ENCODE data around the gene TSSC4.

Gene TSSC4

DNA sequence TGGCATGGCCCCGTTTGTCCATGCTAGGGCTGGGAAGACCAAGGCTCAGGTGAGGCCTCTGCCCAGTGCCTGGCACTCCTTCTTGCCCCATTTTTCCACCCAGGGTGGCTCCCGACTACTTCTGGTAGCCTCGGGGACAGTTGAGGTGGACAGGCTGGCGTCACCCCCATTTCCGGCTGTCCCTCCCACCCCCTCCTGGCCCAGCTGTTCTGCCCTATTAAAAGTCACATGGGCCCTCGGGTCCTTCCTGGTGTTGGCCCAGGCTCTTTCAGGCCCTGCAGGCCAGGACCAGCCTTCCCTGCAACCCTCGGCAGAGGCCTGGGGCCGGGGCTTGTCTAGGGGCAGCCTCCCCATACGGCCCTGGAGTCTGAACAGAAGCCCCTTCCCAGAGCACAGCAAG, 14.0 kb upstream of the TSSC4 start:
- DNase-seq (ENCODE audit: low read depth): no peak

DNA sequence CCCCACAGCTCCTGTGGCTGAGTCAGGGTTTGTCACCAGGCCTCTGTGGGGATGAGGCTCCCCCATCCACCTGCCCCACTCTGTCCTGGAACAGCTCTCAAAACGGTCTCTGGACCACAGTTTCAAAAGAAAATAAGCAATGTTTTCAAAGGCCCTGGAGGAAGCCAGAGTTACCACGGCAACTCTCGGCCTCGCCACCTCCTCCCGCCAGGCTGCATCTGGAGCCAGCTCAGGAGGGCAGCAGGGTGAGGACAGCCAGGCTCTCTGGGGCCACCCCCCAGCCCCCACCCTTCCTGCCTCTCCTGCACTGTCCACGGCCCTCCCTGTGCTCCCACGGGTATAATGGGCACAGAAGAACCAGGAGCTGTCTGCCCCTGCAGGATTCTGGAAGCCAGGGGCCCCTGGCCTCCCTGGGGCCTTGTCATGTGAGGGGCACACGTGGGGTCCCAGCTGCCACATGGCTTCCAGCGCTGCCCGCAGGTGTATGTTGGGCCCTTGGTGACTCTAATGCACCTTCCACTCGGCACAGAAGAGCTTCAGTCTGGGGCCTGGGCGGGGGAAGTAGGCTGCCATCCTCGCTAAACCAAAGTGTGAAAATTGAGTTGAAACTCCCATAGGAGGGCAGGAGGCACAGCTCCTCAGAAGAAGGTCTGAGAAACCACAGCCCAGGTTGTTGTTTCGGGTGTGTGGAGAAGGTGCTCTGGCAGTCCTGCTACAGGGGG, 13.1 kb upstream of the TSSC4 start:
- no peak for DNase-seq (ENCODE audit: low read depth)

DNA sequence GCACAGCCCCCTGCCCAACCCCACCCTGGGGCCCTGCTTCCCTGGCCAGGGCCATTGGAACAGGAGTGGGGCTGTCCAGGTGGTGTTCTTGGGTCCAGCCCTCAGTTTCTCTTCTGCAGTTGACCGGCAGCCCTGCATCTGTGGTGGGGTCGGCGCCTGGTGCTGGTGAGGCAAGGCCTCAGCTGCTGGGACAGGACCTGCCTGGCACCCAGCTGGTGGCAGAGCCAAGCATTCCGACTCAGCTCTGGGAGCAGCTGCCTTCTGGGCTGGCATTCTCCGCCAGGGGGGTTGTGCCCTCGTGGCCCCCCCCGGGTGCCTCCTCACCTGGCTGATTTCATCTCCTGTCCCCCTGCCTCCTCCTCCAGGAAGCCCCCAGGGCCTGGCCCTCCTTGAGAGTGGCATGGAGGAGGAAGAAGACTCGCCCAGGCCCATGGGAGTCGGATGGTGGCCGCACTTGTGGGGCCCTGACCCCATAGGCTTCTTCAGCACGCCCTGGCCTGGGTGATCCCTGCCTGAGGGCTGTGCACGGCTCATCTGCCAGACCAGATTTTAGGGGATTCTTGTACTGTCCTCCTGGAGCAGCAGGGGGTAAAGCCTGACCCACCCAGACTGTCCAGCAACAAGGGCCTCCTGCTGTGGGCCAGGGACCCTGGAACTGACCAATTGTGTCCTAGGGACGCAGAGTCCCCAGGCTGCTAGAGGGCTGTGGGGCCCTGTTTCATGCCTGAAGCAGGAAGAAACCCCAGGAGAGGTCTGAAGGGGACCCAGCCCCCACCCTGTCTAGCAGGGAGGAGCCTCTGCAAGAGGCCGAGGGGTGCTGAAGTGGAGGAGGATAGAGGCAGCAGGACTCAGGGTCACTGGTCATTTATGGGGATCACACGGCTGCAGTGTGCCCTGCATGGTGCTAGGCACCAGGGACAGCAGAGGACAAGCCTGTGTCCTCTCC, 11.8 kb upstream of the TSSC4 start:
- DNase-seq (ENCODE audit: low read depth): no peak

DNA sequence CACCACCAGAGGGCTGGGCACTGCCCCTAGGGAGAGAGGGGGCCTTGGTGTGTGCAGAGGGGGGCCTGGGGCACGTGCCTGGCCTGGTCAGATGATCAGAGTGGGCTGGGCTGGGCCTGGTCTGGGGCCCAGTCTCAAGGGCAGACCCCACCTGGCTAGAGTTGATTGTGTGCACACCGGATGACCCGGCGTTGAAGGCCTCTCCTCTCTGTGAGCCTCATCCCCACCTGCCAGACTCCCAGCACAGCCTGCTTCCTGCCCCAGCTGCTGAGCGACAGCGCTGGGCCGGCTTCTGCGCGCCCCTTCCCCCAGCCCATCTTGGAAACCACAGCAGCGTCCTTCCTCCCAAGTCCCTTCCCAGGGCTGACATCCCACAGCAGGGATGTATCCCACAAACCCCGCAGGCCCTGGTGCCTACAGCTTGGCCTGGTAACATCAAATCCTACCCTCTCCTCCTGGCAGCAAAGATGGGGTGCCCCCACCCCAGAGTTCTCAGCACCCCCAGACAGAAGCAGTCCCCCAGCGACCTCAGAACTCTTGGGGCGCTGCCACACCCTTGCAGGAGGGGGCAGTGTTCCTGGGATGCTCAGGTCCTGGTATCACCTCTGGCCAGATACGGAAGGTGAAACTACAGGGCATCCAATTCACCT, 11.0 kb upstream of the TSSC4 start:
- no peak for DNase-seq (ENCODE audit: low read depth)

DNA sequence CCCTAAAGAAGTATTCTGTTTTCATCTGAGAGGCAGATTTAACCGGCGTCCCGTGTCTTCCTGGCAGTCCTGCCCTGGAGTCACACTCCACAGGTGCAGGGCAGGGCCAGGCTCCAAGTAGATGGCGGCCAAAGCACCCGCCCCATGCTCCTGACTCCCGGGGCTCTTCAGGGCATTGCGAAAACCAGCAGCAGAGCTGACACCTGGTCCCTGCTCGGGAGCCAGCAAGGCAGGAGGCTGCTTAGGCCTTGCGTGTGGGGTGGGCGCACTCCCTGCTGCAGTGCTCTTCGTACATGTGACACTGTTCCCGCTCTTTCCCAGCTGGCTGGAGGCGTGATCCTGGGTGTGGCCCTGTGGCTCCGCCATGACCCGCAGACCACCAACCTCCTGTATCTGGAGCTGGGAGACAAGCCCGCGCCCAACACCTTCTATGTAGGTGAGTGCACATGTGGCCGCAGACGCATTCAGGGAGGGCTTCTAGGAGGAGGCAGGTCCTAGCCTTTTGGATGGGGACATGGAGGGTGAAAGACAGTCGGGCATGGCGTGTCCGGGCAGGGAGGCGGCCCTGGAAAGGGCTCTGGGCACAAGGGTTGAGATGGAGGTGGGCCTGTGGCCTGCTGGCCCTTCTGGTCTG, 10.3 kb upstream of the TSSC4 start:
- no peak for DNase-seq (ENCODE audit: low read depth)

DNA sequence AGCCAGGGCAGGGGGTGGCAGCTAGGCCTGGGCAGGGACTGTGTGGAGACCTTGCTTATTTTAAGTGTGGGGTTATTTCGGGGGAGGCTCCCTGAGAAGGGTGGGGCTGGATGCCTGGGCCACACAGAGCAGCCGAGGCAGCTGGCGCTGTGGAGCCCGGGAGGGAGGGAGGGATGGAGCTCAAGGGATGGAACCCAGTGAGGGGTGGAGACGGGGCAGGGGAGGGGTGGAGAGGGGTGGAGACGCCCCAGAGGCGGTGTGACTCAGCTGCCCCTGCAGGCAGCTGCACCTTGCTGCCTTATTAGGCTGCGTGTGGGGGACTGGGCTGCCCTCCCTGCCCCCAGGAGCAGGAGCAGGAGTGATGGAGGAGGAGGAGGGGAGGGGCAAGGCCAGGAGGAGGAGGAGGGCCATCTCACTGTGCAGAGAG, 9.8 kb upstream of the TSSC4 start:
- no peak for DNase-seq (ENCODE audit: low read depth)

DNA sequence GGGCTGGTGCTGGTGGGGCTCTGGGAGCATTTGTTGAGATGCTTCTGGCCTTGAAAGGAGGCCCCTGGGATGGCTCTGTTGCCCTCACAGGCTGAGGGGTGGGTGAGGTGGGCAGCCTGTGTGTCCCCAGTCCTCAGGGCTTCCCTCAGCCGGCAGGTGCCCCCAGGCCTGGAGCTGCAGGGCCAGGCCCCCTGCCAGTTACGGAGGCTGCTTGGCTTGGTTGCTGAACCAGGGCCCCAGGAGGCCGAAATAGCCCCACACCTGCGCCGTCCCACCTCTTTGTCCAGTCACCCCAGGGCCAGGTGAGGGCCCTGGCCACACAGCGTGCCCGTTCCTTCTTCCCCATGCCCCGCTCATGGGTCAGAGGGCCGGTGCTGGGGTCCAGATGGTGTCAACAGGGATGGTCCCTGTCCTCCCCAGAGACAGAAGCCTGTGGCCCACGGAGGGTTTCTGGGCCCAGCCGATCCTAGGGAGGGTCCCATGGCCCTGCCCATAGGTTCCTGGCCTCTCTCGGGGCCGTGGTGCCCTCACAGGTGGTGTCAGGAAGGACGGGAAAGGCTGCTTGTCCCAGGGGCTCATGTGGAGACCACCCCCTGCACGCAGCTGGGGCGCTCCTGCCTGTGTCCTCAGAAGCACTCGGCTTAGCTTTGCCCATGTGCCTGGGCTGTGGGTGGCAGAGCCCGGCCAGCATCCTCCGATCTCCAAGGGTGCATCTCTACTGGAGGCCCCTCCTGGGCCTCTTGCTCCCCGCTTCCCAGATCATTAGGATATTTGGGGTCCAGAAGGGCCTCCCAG, 9.2 kb upstream of the TSSC4 start:
- DNase-seq (ENCODE audit: low read depth): no peak

DNA sequence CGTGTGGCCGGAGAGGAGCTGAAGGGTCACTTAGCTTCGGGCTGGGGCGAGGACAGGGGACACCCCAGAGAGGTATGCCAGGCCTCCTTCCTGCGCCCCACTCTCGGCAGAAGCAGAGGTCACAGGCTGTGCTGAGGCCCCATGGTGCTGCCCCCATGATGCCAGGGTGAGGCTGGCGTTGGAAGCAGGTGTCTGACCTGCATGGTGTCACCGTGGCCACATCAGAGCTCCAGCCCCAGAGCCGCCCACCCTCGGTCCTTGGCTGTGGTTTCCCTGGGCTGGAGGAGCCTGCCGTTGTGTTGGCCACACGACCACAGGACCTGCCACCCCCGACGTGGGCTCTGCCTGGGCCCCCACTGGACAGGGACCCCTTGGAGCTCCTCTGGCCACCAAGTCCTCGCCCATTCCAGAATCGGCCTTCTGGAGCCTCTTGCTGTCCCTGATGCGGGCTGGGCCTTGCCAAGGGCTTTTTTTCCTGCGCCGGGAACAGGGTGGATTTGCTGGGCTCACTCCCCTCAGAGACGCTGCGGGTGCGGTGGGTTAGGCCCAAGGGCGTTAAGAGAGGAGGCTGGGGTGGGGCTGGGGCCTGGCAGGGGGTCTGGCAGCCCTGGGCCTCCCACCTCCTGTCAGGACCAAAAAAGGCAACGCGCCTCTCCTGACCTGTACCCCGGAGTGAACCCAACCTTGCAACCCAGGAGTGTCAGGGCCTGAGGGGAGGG, 8.2 kb upstream of the TSSC4 start:
- no peak for DNase-seq (ENCODE audit: low read depth)

DNA sequence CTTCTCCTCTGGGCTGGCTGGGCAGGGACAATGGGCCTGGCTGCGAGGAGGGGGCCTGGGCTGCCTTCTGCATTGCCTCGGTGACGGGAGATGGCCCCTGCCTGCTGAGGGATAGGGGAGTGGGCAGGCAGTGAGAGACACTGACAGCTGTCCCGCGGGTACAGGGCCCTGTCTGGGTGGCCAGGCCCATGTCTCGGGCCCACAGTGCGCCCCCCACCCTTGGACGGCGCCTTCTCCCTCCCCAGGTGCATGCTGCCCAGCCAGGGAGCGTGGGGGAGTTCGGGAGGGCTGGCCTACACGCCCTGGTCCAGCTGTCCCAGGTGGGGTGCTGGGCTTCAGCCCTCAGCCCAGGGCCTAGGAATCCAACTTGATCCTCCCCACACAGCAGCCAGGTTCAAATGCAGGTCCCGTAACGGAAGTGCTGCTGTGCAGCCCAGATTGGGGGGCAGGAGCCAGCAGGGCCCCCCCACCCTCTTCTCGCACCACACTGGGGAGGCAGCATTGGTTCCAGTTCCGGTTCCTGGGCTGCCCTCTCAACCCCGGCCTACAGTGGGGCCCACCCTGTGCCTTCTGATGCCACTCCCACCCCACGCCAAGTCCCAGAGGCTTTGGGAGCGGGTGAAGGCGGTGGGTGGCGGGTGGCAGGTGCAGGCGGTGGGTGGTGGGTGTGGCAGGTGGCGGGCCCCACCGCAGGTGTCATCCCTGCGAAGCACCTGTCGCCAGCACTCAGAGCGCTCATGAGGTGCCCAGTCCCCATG, 7.3 kb upstream of the TSSC4 start:
- DNase-seq (ENCODE audit: low read depth): no peak

DNA sequence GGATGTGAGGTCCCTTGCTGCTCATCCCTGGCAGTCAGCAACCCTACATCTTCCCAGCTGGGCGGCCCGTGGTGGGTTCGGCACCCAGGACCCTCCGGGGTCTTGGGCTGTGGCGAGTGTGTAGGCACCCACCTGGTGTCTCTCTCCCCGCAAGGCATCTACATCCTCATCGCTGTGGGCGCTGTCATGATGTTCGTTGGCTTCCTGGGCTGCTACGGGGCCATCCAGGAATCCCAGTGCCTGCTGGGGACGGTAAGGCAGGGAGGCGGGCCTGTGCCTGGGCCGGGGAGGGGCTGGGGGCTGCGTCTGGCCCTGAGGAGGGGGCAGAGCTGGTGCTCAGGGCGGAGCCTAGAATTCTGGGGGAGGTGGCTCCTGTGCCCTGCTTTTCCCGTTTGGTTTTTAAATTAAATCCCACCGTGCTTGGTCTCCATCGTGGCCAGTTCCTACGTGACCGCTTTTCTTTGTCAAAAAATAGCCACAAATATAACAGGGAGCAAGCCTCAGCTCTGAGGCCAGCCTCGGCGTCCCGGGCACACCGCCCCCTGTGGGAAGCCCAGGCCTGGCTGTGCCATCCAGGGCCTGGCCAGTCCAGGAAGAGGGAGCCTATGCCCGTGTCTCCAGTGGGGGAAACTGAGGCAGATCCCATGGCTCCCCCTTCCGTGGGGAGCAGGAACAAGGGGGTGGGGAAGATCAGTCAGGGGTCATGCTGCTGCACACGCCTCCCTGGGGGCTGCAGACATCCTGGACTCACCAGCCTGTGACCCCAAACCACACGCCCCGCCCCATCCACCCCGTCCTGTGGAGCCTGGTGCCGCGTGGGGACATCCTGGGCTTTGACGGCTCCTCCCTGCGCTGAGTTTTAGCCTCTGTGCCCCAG, 6.4 kb upstream of the TSSC4 start:
- DNase-seq (ENCODE audit: low read depth): no peak

DNA sequence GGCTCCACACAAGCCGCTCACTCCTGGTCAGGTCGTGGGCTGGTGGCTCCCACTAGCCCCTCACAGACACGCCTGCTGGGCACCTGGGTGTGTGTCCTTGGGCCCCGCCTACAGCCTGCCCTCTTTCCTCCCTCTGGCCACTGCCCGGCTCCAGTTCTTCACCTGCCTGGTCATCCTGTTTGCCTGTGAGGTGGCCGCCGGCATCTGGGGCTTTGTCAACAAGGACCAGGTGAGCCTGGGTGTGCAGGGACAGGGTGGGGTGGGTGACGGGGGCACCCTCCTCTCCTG, 5.8 kb upstream of the TSSC4 start:
- DNase-seq (ENCODE audit: low read depth): no peak

DNA sequence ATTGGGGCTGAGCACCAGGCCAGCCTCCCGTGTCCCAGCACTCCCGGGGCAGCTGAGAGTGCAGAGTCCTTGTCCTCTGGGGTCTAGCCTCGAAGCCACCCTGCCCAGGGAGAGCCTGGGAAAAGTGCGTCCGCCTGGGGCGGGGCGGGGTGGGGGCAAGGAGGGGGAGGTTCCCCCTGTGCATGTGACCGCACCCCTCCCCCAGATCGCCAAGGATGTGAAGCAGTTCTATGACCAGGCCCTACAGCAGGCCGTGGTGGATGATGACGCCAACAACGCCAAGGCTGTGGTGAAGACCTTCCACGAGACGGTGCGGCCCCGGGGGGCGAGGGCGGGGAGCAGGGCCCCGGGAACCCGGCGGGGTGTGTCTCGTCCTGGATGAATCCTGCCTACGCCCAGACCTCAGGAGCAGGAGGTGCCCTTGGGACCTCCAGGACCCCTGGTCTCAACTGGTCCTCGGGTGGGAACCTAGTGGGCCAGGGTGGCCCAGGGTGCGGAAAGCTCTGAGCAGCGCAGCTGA, 5.3 kb upstream of the TSSC4 start:
- no peak for DNase-seq (ENCODE audit: low read depth)

DNA sequence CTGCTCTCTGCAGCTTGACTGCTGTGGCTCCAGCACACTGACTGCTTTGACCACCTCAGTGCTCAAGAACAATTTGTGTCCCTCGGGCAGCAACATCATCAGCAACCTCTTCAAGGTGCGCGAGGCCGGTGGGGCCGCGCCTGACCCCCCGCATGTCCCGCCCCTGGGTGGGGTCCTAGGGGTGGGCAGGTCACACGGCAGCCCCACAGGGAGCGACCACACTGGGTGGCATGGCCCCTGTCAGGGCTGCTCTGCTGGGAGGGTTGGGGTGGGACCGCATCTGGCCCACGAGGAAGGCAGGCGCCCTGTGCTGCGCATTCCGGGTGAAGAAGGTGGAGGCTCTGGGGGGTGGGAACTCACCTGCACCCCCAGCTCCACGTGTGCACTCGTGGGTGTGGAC, 4.7 kb upstream of the TSSC4 start:
- DNase-seq (ENCODE audit: low read depth): no peak

DNA sequence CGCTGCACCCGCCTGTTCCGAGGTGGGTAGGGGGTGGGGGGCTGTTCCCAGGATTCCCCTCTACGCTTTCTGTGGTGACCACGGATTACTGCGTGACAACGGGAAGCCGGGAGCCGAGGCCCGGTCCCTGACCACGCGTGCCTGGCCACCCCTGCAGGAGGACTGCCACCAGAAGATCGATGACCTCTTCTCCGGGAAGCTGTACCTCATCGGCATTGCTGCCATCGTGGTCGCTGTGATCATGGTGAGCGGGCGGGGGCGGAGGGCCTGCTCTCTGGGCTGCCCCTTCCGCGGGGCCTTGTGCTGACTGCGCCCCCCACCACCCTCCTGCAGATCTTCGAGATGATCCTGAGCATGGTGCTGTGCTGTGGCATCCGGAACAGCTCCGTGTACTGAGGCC, 4.1 kb upstream of the TSSC4 start:
- DNase-seq (ENCODE audit: low read depth): no peak

DNA sequence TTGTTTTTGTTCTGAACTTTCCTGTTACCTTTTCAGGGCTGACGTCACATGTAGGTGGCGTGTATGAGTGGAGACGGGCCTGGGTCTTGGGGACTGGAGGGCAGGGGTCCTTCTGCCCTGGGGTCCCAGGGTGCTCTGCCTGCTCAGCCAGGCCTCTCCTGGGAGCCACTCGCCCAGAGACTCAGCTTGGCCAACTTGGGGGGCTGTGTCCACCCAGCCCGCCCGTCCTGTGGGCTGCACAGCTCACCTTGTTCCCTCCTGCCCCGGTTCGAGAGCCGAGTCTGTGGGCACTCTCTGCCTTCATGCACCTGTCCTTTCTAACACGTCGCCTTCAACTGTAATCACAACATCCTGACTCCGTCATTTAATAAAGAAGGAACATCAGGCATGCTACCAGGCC, 3.5 kb upstream of the TSSC4 start:
- no peak for DNase-seq (ENCODE audit: low read depth)

DNA sequence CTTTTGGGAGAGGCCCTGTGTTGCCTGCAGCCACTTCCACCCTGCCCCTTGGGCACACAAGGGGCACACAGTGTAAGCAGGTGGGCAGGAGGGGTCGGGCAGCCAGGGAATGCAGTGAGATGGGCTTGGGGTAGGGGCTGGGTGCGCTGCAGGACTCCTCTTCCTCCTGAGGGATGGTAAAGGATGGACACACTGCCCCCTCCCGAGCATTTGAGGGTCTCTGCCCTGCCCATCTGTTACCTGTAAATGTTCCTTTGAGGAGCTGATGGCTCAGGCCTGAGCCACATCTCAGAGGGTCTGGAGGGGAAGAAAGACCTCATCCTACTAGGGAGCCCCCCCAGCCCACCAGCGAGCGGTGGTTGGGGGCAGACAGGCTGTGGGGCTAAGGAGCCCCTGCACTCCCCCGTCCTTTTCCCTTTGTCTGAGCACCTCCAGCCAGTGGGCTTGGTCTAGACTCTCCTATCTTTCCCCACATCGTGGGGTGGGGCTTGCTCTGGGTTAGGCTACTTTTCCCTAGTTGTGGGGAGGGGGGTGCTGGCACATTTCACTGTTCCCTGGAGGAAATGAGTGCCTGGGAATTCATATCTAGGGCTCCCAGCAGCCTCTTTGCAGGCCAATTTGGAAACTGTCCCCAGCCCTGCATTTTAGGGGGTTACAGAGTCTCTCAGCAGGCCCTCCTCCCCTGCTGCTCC, 1.7 kb upstream of the TSSC4 start:
- DNase-seq (ENCODE audit: low read depth): no peak

DNA sequence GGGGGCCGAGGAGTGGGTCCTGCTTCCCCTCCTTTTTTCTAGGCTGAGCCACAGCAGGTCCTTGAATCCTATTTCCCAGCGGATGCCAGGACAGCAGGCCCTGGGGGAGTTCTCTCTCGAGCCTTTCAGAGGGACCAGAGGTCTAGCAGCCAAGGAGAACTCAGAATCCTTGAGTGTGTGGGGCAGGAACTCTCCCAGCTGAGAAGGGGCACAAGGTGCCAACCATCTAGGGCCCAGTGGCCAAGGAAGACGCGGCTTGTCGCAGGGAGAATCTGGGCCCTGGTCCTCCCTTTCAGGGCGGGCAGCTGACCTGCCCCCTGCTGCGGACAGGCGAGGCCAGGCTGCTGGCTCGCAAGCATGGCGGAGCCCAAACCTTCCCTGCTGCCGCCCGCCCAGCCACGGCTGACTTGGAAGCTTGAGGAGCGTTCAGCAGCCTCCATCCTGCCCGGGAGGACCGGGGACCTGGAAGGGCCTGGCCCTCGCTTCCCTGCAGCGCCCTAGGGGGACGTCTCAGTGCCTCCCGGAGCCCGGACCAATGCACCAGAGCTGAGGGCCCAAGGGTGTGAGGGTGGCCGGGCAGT, 972 bp upstream of the TSSC4 start:
- no peak for DNase-seq (ENCODE audit: low read depth)

DNA sequence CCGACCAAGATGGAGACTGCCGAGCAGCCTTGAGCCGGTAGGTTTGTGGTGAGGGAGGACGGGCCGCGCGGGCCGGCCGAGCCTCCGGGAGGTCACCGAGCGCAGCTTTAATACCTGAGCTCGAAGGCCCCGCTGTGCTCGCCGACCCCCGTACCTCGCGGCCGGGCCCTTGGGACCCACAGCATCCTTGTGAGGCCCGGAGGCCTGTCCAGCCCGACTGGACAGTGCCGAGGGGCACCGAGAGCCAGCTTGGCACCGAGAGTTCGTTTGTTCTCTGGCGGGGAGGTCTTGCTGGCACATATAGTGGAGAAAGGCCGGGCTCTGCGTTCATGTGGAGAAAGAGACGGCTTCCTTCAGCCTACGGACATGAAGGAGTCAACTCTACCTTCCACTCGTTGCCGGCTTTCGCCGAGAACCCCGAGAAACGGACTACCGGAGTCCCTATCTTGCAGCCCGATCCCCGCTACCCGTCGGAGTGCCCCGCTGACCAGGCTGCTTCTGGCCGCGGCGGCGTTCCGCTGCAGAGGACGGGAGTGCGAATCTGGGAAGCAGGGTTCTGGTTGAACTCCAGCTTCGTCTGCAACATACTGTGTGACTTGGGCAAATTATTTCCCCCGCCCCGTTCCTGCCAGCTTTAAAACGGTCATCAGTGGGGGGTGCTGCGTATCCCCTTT, 349 bp downstream of the TSSC4 start:
- DNase-seq (ENCODE audit: low read depth): no peak

All from stimulated activated CD8-positive, alpha-beta memory T cell treated with anti-CD3 and anti-CD28 coated beads, Interleukin-4, amount 100 ng/mL, for 24 hours (primary cell).